H1 (cell line): ENCODE data around the gene FOSL2. TPM values are rescaled to one million over a fixed set of nuclear protein-coding genes. Genes with fewer than 3 reads are reported as not detected.

ENCODE experiments used
- CTCF ChIA-PET: fragments of 300-600 bp; sonication (Branson Sonifier 250); formaldehyde crosslinking; loops from one replicate; lab custom pipeline; 2021; ENCODE audit not compliant: partially characterized antibody; lab: Charles Lee
- POLR2A ChIA-PET: fragments of 300-600 bp; sonication (Branson Sonifier 250); formaldehyde crosslinking; loops from one replicate; lab custom pipeline; 2021; ENCODE audit warnings: inconsistent platforms; ENCODE audit not compliant: partially characterized antibody; lab: Charles Lee
- DNase-seq, 2 experiments: peaks; one replicate each; pipeline versions ENCODE4 v3.0.0 to v3.0.0-alpha.2; 2010 to 2022; ENCODE audit warnings: low spot score in 2 of 2, low read depth in 1 of 2, mixed read lengths in 1 of 2
- FAIRE-seq: peaks from 2 replicates; lab custom pipeline; 2011; peaks lifted over from hg19 to GRCh38; lab: Jason Lieb, UNC
- H2AFZ ChIP-seq: 2 replicates; pipeline ENCODE4 v1.8.1; 2012; ENCODE audit warnings: low read length, inconsistent platforms
- H2AK5ac ChIP-seq: 2 replicates; pipeline ENCODE4 v1.6.1; 2013; ENCODE audit warnings: low read depth, low read length
- H2BK120ac ChIP-seq: replicated peaks from 2 replicates; pipeline ENCODE3; 2013; ENCODE audit warnings: low read depth, low read length, inconsistent platforms
- H2BK12ac ChIP-seq: 2 replicates; pipeline ENCODE4 v1.6.1; 2013; ENCODE audit warnings: low read depth, low read length
- H2BK15ac ChIP-seq: 2 replicates; pipeline ENCODE4 v1.6.1; 2013; ENCODE audit warnings: low read length
- H2BK20ac ChIP-seq: 2 replicates; pipeline ENCODE4 v1.6.1; 2013; ENCODE audit warnings: low read length
- H2BK5ac ChIP-seq: 2 replicates; pipeline ENCODE4 v1.6.1; 2013; ENCODE audit warnings: low read depth, low read length
- H3K14ac ChIP-seq: 2 replicates; pipeline ENCODE4 v1.6.1; 2013; ENCODE audit warnings: inconsistent platforms; ENCODE audit not compliant: insufficient read length
- H3K18ac ChIP-seq: 2 replicates; pipeline ENCODE4 v1.6.1; 2013; ENCODE audit warnings: low read length; ENCODE audit errors: extremely low read depth
- H3K23ac ChIP-seq: 2 replicates; pipeline ENCODE4 v1.6.1; 2013; ENCODE audit warnings: inconsistent platforms; ENCODE audit not compliant: insufficient read length
- H3K23me2 ChIP-seq: 2 replicates; pipeline ENCODE4 v1.6.1; 2013; ENCODE audit warnings: low read depth, low read length
- H3K27ac ChIP-seq: 2 replicates; pipeline ENCODE4 v1.6.1; 2011; ENCODE audit warnings: low read depth, low read length, inconsistent platforms
- H3K27me3 ChIP-seq, 4 experiments: replicated peaks in 1 of 4; 1 replicate in 1 of 4; 2 replicates in 3 of 4; pipeline versions ENCODE4 v1.6.1 to v1.8.1; 2011 to 2013; ENCODE audit warnings: low read length in 3 of 4, mild to moderate bottlenecking in 3 of 4, inconsistent platforms in 2 of 4, mixed read lengths in 2 of 4, moderate library complexity in 1 of 4; ENCODE audit not compliant: control insufficient read depth in 3 of 4, insufficient read depth in 3 of 4; ENCODE audit errors: extremely low read depth in 1 of 4
- H3K36me3 ChIP-seq, 4 experiments: 2 replicates each; pipeline versions ENCODE4 v1.6.1 to v1.8.1; 2011 to 2013; ENCODE audit warnings: mild to moderate bottlenecking in 4 of 4, low read length in 3 of 4, moderate library complexity in 2 of 4, control low read depth in 1 of 4, inconsistent platforms in 1 of 4; ENCODE audit not compliant: insufficient read depth in 4 of 4, control insufficient read depth in 2 of 4
- H3K4ac ChIP-seq: replicated peaks from 2 replicates; pipeline ENCODE3; 2013; ENCODE audit warnings: low read length, low read depth, mixed read lengths, inconsistent platforms; ENCODE audit not compliant: insufficient read length
- H3K4me1 ChIP-seq, 4 experiments: replicated peaks in 1 of 4; 1 replicate in 1 of 4; 2 replicates in 3 of 4; pipeline versions ENCODE4 v1.6.1 to v1.8.1; 2011 to 2013; ENCODE audit warnings: low read length in 3 of 4, inconsistent platforms in 2 of 4, mixed read lengths in 1 of 4; ENCODE audit not compliant: insufficient read depth in 4 of 4, control insufficient read depth in 3 of 4
- H3K4me2 ChIP-seq, 2 experiments: 2 replicates each; pipeline versions ENCODE4 v1.6.1 to v1.8.1; 2011 to 2013; ENCODE audit warnings: low read depth in 2 of 2, low read length in 2 of 2, control low read depth in 1 of 2, inconsistent platforms in 1 of 2, mild to moderate bottlenecking in 1 of 2; ENCODE audit not compliant: insufficient read depth in 1 of 2
- H3K4me3 ChIP-seq, 4 experiments: fragments of 200-600, 300-600 bp in 1 of 4; sonication (generic), shearing (Covaris generic), sonication (Bioruptor Twin) in 1 of 4; 2 replicates each; pipeline versions ENCODE4 v1.5.1 to v1.8.1; 2011 to 2016; ENCODE audit warnings: low read length in 4 of 4, low read depth in 3 of 4, control low read depth in 2 of 4, inconsistent platforms in 2 of 4, mild to moderate bottlenecking in 2 of 4, mixed read lengths in 1 of 4, moderate library complexity in 1 of 4; ENCODE audit not compliant: insufficient read depth in 2 of 4; ENCODE audit errors: extremely low read depth in 1 of 4
- H3K56ac ChIP-seq: replicated peaks from 2 replicates; pipeline ENCODE3; 2013; ENCODE audit warnings: low read depth, mild to moderate bottlenecking, mixed read lengths, low read length, inconsistent platforms; ENCODE audit not compliant: insufficient read length
- H3K79me1 ChIP-seq: 2 replicates; pipeline ENCODE4 v1.6.1; 2013; ENCODE audit warnings: low read depth, low read length, control low read depth
- H3K79me2 ChIP-seq, 2 experiments: 2 replicates each; pipeline versions ENCODE4 v1.6.1 to v1.8.1; 2012 to 2013; ENCODE audit warnings: low read length in 2 of 2, mild to moderate bottlenecking in 2 of 2, inconsistent platforms in 1 of 2; ENCODE audit not compliant: insufficient read depth in 2 of 2, control insufficient read depth in 1 of 2
- H3K9ac ChIP-seq, 4 experiments: replicated peaks in 1 of 4; 1 replicate in 1 of 4; 2 replicates in 3 of 4; pipeline versions ENCODE4 v1.6.1 to v1.8.1; 2011 to 2013; ENCODE audit warnings: low read depth in 3 of 4, low read length in 3 of 4, control low read depth in 2 of 4, mild to moderate bottlenecking in 2 of 4, moderate library complexity in 2 of 4, inconsistent platforms in 1 of 4; ENCODE audit errors: extremely low read depth in 1 of 4
- H3K9me3 ChIP-seq, 2 experiments: 2 replicates each; pipeline versions ENCODE4 v1.6.1 to v1.8.1; 2012 to 2013; ENCODE audit warnings: mild to moderate bottlenecking in 2 of 2, moderate library complexity in 2 of 2, control low read depth in 1 of 2, inconsistent platforms in 1 of 2, low read depth in 1 of 2, low read length in 1 of 2, mixed read lengths in 1 of 2; ENCODE audit not compliant: insufficient read depth in 2 of 2
- H4K20me1 ChIP-seq, 2 experiments: replicated peaks in 1 of 2; 2 replicates each; pipeline versions ENCODE3 to v1.8.1; 2011 to 2013; ENCODE audit warnings: inconsistent platforms in 2 of 2, low read length in 2 of 2, mild to moderate bottlenecking in 1 of 2; ENCODE audit not compliant: insufficient read depth in 2 of 2, control insufficient read depth in 1 of 2
- H4K5ac ChIP-seq: 2 replicates; pipeline ENCODE4 v1.6.1; 2013; ENCODE audit warnings: low read length, low read depth, mixed read lengths, inconsistent platforms; ENCODE audit not compliant: insufficient read length
- H4K8ac ChIP-seq: 2 replicates; pipeline ENCODE4 v1.8.0; 2013; ENCODE audit warnings: mild to moderate bottlenecking, moderate library complexity, low read length, inconsistent platforms; ENCODE audit not compliant: insufficient read depth; ENCODE audit errors: extremely low read depth
- H4K91ac ChIP-seq: replicated peaks from 2 replicates; pipeline ENCODE3; 2013; ENCODE audit warnings: low read length, mixed read lengths, inconsistent platforms; ENCODE audit not compliant: insufficient read length
- BCL11A ChIP-seq, 2 experiments: IDR thresholded peaks; one replicate each; pipeline ENCODE4 v1.6.1; 2011; ENCODE audit warnings: low read depth in 2 of 2, low read length in 2 of 2, mild to moderate bottlenecking in 2 of 2
- CHD1 ChIP-seq: IDR thresholded peaks from 2 replicates; pipeline ENCODE4 v1.6.1; 2012; ENCODE audit warnings: low read depth, low read length, improper control_type of control experiment
- MAFK ChIP-seq: IDR thresholded peaks from 2 replicates; pipeline ENCODE4 v1.6.1; 2012; ENCODE audit warnings: low read depth, mild to moderate bottlenecking, improper control_type of control experiment, low read length
- POLR2A ChIP-seq, 2 experiments: IDR thresholded peaks; 1 replicate in 1 of 2; 2 replicates in 1 of 2; pipeline ENCODE4 v1.6.1; 2011; ENCODE audit warnings: low read depth in 2 of 2, low read length in 2 of 2, mild to moderate bottlenecking in 2 of 2; ENCODE audit errors: control extremely low read depth in 1 of 2
- POLR2AphosphoS5 ChIP-seq: IDR thresholded peaks from 2 replicates; pipeline ENCODE4 v1.6.1; 2011; ENCODE audit warnings: low read depth, low read length
- SIN3A ChIP-seq, 2 experiments: IDR thresholded peaks in 1 of 2; conservative IDR thresholded peaks in 1 of 2; 2 replicates each; pipeline ENCODE4 v1.6.1; 2011 to 2012; ENCODE audit warnings: low read length in 2 of 2, improper control_type of control experiment in 1 of 2, low read depth in 1 of 2, mild to moderate bottlenecking in 1 of 2
- SIRT6 ChIP-seq: IDR thresholded peaks from one replicate; pipeline ENCODE4 v1.7.1; 2012; ENCODE audit warnings: low read length, inconsistent platforms
- SUZ12 ChIP-seq: fragments of 200-600 bp; sonication (generic); IDR thresholded peaks from 2 replicates; pipeline ENCODE4 v1.6.1; 2012; ENCODE audit warnings: mild to moderate bottlenecking, inconsistent platforms, low read length, moderate library complexity, mixed read lengths
- TAF1 ChIP-seq: IDR thresholded peaks from 2 replicates; pipeline ENCODE4 v1.6.1; 2011; ENCODE audit warnings: mild to moderate bottlenecking, low read depth, low read length
- TCF12 ChIP-seq: IDR thresholded peaks from 2 replicates; pipeline ENCODE4 v1.6.1; 2011; ENCODE audit warnings: low read depth, mild to moderate bottlenecking, low read length
- TEAD4 ChIP-seq: IDR thresholded peaks from 2 replicates; pipeline ENCODE4 v1.6.1; 2012; ENCODE audit warnings: low read depth, low read length, inconsistent platforms, mixed read lengths
- WGBS, 2 experiments: shearing (Covaris generic) in 1 of 2; methylation state at CpG; one replicate each; pipeline versions ENCODE4 v1.1.6 to v1.1.7; 2013 to 2015; ENCODE audit warnings: low lambda C conversion rate in 2 of 2, mixed read lengths in 2 of 2, inconsistent platforms in 1 of 2, low coverage in 1 of 2, missing lambda C conversion rate in 1 of 2; ENCODE audit not compliant: insufficient replicate concordance in 2 of 2, insufficient coverage in 1 of 2, insufficient read length in 1 of 2; ENCODE audit errors: extremely low coverage in 1 of 2, missing lambda C conversion rate in 1 of 2; 5-methylcytosine and 5-hydroxymethylcytosine counted together
- polyA plus RNA-seq, 7 experiments: library from polyadenylated mRNA; depleted of rRNA in 3 of 7; stranded (reverse) in 5 of 7; unstranded in 2 of 7; fragments of >200 nt in 5 of 7; fragments of 200-250 nt in 2 of 7; gene quantifications; 1 replicate in 5 of 7; 2 replicates in 1 of 7; 4 replicates in 1 of 7; pipeline versions ENCODE4 v1.2.1 to v1.2.3, GENCODE V29; 2011 to 2013; ENCODE audit warnings: missing spikeins in 2 of 7, mixed read lengths in 2 of 7
- total RNA-seq: library from RNA; stranded (reverse); fragmentation: NEBNext Ultra II Directional; extraction: Animal tissue kit (Norgen Biotek cat#: 25700); gene quantifications from 2 replicates; pipeline ENCODE4 v1.2.1, GENCODE V29; 2021

Gene FOSL2
- total and polyA plus RNA-seq, 2 of the 8 experiments (the other 6 are each of a cell fraction or from before 2014, with no cell fraction given), result 1.5 to 4.5 TPM

GRCh38 chr2:28463211-28463816, 70.7 kb downstream of the FOSL2 start:
- no peak overlapping the region for H4K91ac ChIP-seq
- no peak overlapping the region for H2BK12ac ChIP-seq
- no peak overlapping the region for H2BK20ac ChIP-seq
- H3K4ac ChIP-seq, result no peak overlapping the region
- H2AFZ ChIP-seq, result no peak overlapping the region
- H4K5ac ChIP-seq, result no peak overlapping the region
- no peak overlapping the region for H2AK5ac ChIP-seq
- H3K36me3 ChIP-seq, result no peaks in the 10 kb centered on the region
- no peaks in the 10 kb centered on the region for H3K23me2 ChIP-seq
- WGBS, 2 experiments, result 72% methylated on average over 6 of the region's 6 CpGs; no CpG with 5 or more reads in 1 of the 2 experiments
- no peaks in the 10 kb centered on the region for H4K20me1 ChIP-seq
- H4K8ac ChIP-seq, result no peak overlapping the region
- H3K4me1 ChIP-seq, result no peaks in the 10 kb centered on the region
- FAIRE-seq (no peak), DNase-seq (no peak)
- ChIA-PET CTCF (interaction anchor here (0.6 to 2.8 kb wide), 4 partner anchors 10 to 308 kb away, joined by 3 to 12 read pairs (median 3); no protein-coding TSS in a partner anchor), POLR2A (no interaction called here)
- no peak overlapping the region for H2BK120ac ChIP-seq
- H3K14ac ChIP-seq, result no peak overlapping the region
- no peak overlapping the region for H3K9ac ChIP-seq
- TF ChIP-seq SIN3A (conservative IDR thresholded peaks at IDR 0.05 in 1 of 2, IDR thresholded peaks at IDR 0.05 in 1 of 2; ENCODE audit: low read depth in 1 of 2, low read length in 2 of 2) (no peak), TCF12 (no peak), SIRT6 (no peak), POLR2AphosphoS5 (no peak), TAF1 (no peak), SUZ12 (no peak), TEAD4 (no peak), BCL11A (IDR thresholded peaks at IDR 0.05; ENCODE audit: low read depth in 2 of 2, low read length in 2 of 2) (no peak), POLR2A (IDR thresholded peaks at IDR 0.05; ENCODE audit: control extremely low read depth in 1 of 2, low read depth in 2 of 2, low read length in 2 of 2) (no peak), MAFK (no peak), CHD1 (no peak)
- H3K79me1 ChIP-seq, result no peaks in the 10 kb centered on the region
- H3K4me3 ChIP-seq, result no peak overlapping the region
- no peak overlapping the region for H3K27ac ChIP-seq
- no peaks in the 10 kb centered on the region for H3K79me2 ChIP-seq
- no peaks in the 10 kb centered on the region for H3K9me3 ChIP-seq
- no peak overlapping the region for H3K18ac ChIP-seq
- H3K4me2 ChIP-seq, result no peak overlapping the region
- no peak overlapping the region for H2BK5ac ChIP-seq
- no peak overlapping the region for H3K56ac ChIP-seq
- H2BK15ac ChIP-seq, result no peak overlapping the region
- no peak overlapping the region for H3K23ac ChIP-seq
- no peaks in the 10 kb centered on the region for H3K27me3 ChIP-seq
